Measurements from ENCODE around the gene IMP4.
A peak's percentile ranks its signal among the peaks of the same experiment; 100 is the strongest.

Gene IMP4

DNA sequence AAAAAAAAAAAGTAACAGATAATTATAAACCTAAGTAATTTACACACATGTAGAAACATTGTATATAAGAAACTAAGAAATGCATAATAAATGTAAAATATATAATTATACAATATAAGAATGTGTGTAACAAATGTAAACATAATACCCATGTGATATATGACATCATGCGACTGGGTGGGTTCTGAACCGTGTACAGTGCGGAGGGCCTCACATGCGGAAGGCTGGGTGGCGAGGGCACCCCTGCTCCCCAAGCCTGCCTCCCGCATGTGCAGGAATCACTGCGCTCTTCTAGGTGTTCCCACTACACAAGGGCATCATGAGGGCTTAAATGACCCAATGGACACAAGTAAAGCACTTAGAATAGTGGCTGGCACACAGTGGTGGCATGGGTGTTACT is 15.2 kb downstream of the IMP4 start:
- DNase-seq (ENCODE audit: low spot score) = no peak

DNA sequence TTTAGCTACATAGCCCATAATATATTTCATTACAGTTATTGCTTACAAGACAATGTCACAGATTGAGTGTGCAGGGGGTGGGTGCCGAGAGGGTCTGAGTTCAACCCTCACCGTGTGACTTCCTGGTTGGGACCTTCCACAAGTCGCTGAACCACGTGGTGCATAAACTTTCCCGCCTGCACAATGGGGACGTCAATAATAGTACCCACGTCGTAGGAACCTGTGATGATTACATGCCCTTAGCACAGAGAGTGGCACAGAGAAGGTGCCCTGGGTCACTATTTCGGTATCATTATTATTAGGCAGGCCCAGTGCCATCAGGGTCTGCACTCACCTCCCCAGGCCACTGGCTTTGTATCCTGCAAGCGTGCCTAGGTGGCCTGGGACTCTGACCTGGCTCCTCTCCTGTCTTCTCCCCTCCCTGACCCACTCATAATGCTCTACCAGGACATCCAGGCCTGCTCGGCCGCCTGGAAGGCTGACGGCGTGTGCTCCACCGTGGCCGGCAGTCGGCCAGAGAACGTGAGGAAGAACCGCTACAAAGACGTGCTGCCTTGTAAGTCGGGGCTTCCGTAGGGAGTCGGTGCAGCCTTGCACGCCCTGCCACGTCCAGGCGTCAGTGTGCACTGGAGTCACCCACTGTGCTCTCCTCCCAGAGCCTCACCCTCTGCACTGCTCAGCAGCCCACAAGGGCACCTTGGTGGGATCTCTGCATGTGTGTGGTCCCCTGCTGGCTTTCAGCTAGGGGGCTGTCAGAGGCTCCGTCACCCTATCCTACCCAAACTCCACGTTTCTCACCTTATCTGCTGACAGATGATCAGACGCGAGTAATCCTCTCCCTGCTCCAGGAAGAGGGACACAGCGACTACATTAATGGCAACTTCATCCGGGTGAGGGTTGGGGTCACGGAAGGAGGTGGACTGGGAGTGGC is 16.0 kb downstream of the IMP4 start:
- DNase-seq (ENCODE audit: low spot score) = no peak

DNA sequence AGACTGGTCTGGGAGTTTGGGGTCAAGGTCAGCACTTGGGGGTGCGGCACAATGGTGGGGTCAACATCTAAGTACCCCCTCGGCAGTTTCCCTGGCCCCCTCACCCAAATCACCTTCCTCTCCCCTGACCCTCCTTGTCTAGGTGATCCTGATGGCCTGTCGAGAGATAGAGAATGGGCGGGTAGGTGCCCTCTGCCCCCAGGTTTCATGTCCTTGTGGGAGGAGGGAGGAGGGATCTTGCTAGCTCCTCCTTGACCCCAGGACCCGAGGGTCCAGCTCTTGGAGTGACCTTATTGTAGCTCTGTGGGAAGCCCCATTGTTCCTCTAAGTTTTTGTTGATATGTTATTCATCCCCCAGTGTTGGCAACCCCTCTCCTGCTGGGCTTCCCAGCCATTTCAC is 16.8 kb downstream of the IMP4 start:
- no peak for DNase-seq (ENCODE audit: low spot score)

DNA sequence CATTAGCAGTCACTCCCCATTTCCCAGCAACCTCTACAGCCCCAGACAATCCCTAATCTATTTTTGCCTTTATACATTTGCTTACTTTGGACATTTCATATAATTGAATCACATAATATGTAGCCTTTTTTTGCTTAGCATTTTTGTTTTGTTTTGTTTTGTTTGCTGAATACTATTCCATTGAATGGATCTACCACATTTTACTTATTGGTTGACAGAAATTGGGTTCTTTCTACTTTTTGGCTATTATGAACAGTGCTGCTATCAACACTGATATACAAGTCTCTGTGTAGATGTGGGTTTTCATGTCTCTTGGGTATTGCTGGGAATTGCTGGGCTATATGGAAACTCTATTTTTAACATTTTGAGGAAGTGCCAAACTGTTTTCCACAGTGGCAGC is 20.8 kb downstream of the IMP4 start:
- DNase-seq (ENCODE audit: low spot score) = no peak

DNA sequence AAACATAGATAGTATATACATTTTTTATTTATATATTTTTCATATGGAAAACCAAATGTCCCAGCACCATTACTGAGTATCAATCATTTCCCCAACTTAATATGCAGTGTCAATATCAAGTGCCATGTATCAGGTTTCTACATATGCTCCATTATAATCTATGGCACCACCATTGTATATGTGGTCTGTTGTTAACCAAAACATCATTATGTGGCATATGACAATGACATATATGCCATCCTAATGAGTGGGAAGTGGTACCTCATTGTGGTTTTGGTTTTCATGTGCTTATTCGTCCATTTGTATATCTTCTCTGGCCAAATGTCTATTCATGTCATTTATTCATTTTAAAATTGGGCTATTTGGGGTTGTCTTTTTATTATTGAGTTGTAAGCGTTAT is 22.4 kb downstream of the IMP4 start:
- no peak for DNase-seq (ENCODE audit: low spot score)

DNA sequence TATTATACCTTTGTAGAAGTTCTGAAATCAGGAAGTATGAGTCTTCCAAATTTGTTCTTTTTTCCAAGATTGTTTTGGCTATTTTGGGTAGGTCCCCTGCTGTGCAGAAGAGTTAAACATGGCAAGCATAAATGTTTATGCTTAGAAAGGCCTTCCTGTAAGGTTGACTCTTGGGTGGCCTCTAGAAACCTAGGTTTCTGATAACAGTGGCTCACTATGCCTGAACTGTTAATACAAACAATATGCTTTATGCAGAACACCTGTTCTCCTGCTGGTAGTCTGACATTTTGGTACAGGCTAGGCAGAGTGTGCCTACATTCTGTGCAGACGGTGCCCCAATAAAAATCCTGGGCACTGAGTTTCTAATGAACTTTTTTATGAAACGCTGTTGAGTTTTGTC is 23.3 kb downstream of the IMP4 start:
- DNase-seq (ENCODE audit: low spot score) = no peak

DNA sequence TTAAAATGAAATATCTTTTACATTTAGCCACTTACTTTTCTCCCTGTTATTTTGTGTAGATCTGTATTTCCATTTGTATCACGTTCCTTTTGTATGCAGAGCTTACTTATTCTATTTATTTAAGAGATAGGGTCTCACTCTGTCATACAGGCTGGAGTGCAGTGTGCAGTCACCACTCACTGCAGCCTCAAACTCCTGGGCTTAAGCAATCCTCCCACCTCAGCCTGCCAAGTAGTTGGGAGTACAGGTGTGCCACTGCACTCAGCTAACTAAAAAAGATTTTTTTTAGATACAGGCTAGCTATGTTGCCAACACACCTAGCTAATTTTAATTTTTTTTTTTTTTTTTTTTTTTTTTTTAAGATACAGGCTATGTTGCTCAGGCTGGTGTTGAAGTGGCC is 24.0 kb downstream of the IMP4 start:
- no peak for DNase-seq (ENCODE audit: low spot score)

- no peak for DNase-seq (ENCODE audit: low spot score)
Measured at GRCh38 chr2:130368786-130369185, 26.1 kb downstream of the IMP4 start.

DNA sequence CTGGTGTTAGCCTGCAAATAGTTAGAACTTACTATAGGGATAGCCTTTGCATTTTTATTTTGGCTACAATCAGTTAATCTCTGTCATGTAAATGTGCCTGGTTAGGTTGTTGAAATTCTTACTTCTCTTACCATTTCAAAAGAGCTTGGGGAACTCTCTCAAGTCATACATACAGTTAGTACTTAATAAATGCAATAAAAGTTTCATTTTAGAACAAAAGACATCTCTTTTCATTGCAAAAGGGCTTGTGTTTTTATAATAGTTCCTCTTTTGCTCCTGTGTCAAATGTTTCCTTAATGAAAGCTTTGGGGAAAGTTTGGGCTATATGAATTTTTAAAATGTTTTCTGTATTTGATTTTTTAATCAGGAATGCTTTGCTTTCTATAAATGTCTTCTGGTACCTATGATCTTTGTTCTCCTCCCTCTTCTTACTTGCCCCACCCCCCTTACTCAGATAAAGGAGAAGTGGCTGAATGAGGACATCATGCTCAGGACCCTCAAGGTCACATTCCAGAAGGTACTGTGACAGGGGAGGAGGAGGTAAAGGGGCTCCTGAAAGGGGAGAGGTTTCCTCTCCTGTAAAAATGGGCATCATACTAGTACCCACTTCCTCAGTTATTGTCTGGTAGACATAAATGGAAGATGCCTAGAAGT is 26.7 kb downstream of the IMP4 start:
- DNase-seq (ENCODE audit: low spot score) = no peak

DNA sequence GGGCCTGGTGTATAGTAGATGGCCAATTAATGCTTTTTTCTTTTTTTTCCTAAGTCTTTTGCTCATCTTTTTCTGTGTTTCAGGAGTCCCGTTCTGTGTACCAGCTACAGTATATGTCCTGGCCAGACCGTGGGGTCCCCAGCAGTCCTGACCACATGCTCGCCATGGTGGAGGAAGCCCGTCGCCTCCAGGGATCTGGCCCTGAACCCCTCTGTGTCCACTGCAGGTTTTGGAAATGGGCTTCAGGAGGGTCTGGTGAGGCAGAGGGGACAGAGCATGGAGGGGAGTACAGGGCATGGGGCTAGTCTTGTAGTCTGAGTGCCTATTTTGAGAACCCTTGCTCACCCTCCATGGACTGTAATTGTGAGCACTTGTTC is 27.3 kb downstream of the IMP4 start:
- no peak for DNase-seq (ENCODE audit: low spot score)

DNA sequence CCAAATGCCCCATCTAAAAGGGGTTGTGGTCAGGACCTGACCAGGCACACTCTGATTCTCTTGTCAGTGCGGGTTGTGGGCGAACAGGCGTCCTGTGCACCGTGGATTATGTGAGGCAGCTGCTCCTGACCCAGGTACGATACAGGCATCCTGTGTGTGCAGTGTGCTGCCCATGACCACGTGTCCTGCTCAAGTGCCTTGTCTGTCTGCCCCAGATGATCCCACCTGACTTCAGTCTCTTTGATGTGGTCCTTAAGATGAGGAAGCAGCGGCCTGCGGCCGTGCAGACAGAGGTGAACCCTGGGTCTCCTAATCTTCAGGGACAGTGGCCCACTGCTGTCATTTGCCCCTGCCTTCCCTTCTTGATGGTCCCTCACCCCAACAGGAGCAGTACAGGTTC is 27.8 kb downstream of the IMP4 start:
- no peak for DNase-seq (ENCODE audit: low spot score)

DNA sequence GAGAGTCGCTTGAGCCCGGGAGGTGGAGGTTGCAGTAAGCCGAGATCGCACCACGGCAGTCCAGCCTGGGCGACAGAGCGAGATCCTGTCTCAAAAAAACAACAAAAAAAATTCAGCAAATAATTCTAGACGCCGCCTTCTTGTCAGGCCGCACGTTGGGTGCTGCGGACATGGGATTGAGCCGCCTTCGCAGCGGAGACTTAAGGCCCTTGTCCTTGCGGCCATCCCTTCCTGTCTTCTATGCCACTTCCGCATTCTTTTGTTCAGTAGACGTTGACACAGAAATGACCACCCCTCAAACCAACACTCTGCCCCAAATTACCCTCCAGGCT is 29.0 kb downstream of the IMP4 start:
- no peak for DNase-seq (ENCODE audit: low spot score)

DNA sequence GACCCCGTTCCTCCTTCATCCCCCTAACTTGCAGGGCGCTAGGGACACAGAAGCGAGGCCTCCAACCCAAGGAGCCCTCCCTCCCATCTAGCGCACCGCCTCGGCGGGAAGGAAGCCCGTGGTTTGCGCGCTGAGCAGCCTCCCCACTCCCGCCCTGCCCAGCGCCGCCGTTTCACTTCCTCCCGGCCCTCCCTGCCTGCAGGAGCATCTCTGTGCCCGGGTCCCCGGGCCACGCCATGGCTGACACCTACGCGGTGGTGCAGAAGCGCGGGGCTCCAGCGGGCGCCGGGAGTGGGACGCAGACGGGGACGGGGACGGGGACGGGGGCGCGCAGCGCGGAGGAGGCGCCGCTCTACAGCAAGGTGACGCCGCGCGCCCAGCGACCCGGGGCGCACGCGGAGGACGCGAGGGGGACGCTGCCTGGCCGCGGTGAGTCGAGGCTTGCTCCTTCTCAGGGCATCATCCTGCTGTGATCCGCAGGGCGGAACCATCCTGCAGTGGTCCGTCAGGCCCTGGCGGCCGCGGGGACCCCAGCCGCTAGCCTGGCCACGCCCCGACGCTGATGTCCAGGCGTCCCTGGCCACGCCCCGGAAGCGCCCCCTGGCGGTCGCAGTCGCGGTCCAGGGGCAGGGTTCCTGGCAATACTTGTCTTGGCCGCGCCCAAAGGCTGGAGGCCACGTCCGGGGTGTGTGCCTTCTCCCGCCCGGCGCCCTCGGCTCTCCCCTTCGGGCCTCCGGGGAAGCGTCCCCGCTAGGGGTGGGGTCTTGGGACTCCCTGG is 29.5 kb downstream of the IMP4 start:
- DNase-seq (ENCODE audit: low spot score) = peak; percentile 82

GRCh38 chr2:130372833-130373807 is 30.4 kb downstream of the IMP4 start:
- DNase-seq (ENCODE audit: low spot score) = no peak

GRCh38 chr2:130373808-130374365 is 31.2 kb downstream of the IMP4 start:
- DNase-seq (ENCODE audit: low spot score) = no peak

DNA sequence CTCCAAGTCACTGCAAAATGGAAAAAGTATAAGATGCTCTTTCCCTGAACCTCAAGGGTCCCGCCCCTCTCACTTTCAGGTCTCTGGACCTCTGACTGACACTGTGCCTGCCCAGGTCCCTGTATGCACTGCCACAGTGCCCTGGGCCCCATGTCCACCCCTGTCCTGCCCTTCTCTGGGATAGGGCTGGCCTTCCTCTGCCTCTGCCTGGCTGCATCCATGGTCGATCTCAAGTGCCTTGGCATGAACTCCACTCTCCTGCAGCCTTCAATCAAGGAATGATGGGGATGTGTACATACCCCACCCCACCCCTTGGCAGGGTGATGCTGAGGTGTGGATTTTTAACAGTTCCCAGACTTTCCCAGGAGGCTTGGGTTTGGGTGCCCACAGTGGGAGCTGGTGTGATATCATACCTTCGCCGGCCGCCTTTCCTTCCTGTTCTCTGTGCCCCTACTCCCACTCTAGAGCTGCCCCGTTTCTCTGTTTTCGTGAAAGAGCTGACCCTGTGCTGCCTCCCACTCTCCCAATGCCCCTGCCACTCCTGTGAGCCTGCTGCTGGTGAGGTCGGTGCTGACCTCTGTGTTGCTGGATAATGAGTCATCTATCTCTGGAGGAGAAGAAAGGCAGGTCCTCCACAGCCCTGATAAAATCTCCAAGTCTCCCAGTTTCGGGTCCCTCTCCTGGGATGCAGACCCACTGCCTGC is 32.0 kb downstream of the IMP4 start:
- DNase-seq (ENCODE audit: low spot score) = no peak

DNA sequence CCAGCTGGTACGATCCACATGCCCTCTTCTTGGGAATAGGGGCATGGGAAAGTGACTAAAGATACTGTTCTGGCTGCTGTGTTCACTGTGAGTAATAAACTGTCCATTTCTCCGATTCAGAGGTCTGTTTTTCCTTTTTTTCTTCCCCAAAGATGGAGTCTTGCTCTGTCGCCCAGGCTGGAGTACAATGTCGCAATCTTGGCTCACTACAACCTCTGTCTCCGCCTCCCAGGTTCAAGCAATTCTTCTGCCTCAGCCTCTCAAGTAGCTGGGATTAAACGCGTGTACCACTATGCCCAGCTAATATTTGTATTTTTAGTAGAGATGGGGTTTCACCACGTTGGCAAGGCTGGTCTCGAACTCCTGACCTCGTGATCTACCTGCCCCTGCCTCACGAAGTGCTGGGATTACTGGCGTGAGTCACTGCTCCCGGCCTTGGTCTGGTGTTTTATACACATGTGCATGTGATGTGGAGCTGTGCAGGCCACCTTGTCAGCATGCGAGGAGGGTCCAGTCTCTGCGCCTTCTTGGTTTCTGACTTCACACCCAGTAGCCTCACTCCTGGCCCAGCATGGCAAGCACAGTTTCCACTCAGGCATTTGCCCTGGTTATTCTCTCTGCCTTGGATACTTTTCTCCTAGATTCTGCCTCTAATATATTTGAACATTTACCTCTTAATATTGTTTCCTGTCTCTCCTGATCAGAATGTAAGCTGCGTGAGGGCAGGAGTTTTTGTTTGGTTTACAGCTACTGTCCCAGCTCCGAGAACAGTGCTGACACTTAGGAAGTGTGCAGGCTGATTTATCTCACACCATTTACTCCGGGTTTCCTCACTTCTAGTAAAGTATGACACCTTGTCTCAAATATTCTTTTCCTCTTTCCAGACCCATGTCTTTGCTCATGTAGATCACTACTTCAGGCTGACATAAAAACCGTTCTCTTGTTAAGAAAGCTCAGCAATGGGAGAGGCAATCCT is 32.9 kb downstream of the IMP4 start:
- no peak for DNase-seq (ENCODE audit: low spot score)

DNA sequence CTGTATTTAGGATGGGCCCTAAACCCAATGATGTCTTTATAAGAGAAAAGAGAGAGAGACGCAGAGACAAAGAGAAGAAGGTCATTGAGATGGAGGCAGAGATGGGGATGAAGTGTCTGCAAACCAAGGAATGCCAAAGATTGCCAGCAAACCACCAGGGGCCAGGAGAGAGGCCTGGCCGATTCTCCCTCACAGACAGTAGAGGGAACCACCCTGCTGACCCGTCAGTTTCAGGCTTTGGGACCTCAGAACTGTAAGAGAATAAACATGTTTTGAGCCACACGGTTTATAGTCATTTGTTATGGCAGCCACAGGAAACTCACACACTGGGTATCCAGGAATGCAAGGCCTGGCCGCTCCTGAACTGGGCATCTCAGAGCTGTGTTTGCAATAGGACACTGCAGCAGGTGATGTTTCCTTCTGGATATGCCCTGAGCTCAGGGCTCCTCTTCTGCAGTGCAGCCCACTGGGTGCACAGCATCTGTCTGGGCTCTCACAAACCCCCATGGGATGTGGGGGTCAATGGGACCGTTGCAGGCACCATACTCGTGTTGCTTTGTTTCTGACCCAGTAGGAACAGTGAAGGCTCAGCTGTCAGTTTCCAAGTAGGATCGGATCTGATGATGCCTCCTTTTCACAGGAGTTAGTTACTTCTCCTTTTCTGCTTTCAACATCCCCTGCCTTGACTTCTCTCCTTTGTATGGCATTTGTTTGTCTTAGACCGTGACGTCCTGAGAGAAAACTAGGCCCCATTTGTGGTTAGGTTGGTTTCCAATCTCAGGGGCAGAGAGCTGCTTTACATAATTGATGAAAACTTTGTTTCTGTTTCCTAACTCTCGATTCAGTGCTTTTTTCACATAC is 34.0 kb downstream of the IMP4 start:
- no peak for DNase-seq (ENCODE audit: low spot score)

- DNase-seq (ENCODE audit: low spot score) = no peak
Measured at GRCh38 chr2:130377491-130377890, 34.8 kb downstream of the IMP4 start.

Data from hematopoietic multipotent progenitor cell treated with erythropoietin and hydrocortisone succinate and interleukin-3 and kit ligand, for 15 days (in vitro differentiated cells).